Measurements from ENCODE around the gene MAP4K4. TPM values are rescaled to one million over a fixed set of nuclear protein-coding genes. Genes with fewer than 3 reads are reported as not detected.

Gene MAP4K4
- total RNA-seq, 4 donors from 2014 or later, result 40.0 to 85.5 (median 59.5) TPM

DNA sequence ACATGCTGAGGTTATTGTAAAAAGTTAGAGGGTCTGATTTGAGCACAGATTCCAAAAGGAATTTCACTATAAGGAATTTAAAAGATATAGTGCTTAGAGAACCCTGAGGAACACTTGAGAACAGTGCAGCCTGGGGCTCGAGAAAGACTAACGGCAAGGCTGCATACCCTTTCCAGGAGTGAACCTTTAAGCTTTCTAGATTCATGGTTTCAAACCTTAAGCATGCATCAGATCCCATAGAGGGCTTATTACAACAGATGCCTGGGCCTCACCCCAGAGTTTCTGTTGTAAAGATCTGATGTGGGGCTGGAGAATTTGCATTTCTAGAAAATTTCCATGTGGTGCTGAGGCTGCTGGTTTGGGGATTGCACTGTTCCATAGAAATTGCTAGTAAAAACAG lies 203.7 kb downstream of the MAP4K4 start:
- in situ Hi-C loops (cut with MboI; ENCODE audit: low sequenced_read_pairs in 4 of 4) (no loop called here), intact Hi-C loops (cut with DNase I; ENCODE audit: low total_unique reads) (no loop called here)
- H3K9me3 ChIP-seq, result no peaks in the 10 kb centered on the region
- TF ChIP-seq POLR2A (IDR thresholded peaks at IDR 0.05), result no peak
- TF ChIP-seq, protein P1, sequence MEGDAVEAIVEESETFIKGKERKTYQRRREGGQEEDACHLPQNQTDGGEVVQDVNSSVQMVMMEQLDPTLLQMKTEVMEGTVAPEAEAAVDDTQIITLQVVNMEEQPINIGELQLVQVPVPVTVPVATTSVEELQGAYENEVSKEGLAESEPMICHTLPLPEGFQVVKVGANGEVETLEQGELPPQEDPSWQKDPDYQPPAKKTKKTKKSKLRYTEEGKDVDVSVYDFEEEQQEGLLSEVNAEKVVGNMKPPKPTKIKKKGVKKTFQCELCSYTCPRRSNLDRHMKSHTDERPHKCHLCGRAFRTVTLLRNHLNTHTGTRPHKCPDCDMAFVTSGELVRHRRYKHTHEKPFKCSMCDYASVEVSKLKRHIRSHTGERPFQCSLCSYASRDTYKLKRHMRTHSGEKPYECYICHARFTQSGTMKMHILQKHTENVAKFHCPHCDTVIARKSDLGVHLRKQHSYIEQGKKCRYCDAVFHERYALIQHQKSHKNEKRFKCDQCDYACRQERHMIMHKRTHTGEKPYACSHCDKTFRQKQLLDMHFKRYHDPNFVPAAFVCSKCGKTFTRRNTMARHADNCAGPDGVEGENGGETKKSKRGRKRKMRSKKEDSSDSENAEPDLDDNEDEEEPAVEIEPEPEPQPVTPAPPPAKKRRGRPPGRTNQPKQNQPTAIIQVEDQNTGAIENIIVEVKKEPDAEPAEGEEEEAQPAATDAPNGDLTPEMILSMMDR (IDR thresholded peaks at IDR 0.05 in 4 of 5, conservative IDR thresholded peaks at IDR 0.05 in 1 of 5), result no peak
- no peak for DNase-seq
- no peaks in the 10 kb centered on the region for H3K4me1 ChIP-seq
- no peak overlapping the region for H3K4me3 ChIP-seq
- H3K36me3 ChIP-seq, result no peaks in the 10 kb centered on the region
- no peaks in the 10 kb centered on the region for H3K27me3 ChIP-seq
- H3K27ac ChIP-seq, result no peak overlapping the region
- no peak for ATAC-seq

DNA sequence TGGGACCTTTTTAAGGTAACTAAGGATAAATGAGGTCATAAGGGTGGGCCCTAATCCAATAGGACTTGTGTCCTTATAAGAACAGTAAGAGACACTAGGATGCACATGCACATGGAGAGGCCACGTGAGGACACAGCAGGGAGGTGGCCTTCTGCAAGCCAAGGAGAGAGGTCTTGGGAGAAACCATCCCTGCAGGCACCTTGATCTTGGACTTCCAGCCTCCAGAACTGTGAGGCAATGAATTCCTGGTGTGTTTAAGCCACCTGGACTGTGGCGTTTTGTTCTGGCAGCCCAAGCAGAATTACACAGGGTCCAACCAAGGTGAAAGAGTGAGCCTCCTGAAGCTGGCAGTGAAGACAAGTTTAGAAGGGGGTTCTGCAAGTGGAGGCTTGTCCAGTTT lies 204.7 kb downstream of the MAP4K4 start:
- no peak for TF ChIP-seq POLR2A (IDR thresholded peaks at IDR 0.05)
- TF ChIP-seq, protein P1 (IDR thresholded peaks at IDR 0.05 in 4 of 5, conservative IDR thresholded peaks at IDR 0.05 in 1 of 5), result no peak
- ATAC-seq, result no peak
- in situ Hi-C loops (cut with MboI; ENCODE audit: low sequenced_read_pairs in 4 of 4), result no loop called here
- Histone ChIP-seq H3K9me3 (no peaks in the 10 kb centered on the region), H3K27ac (no peak overlapping the region), H3K36me3 (no peaks in the 10 kb centered on the region), H3K4me3 (no peak overlapping the region), H3K27me3 (no peaks in the 10 kb centered on the region), H3K4me1 (no peaks in the 10 kb centered on the region)
- intact Hi-C loops (cut with DNase I; ENCODE audit: low total_unique reads), result no loop called here
- no peak for DNase-seq

DNA sequence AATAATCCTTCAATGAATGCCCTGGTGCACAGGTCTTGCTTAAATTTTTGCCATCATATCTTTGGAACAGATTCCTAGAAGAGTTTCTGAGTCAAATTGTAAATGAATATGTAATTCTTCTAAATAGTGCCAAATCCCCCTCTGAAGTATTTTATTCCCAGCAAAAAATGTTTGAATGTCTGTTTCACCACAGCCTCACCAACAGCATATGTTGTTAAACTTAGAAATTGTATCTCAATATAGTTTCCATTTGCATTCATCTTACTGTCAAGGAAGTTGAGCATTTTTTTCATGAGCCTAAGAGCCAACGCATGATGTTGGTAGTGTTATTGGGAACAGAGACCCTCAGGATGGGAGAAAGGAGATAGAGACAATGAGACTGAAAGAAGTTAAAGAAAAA lies 207.4 kb downstream of the MAP4K4 start:
- intact Hi-C loops (cut with DNase I; ENCODE audit: low total_unique reads), result no loop called here
- H3K36me3 ChIP-seq, result no peaks in the 10 kb centered on the region
- in situ Hi-C loops (cut with MboI; ENCODE audit: low sequenced_read_pairs in 4 of 4), result no loop called here
- no peak for DNase-seq
- TF ChIP-seq, protein P1 (IDR thresholded peaks at IDR 0.05 in 4 of 5, conservative IDR thresholded peaks at IDR 0.05 in 1 of 5), result no peak
- TF ChIP-seq POLR2A (IDR thresholded peaks at IDR 0.05), result no peak
- no peak overlapping the region for H3K27ac ChIP-seq
- H3K4me3 ChIP-seq, result no peak overlapping the region
- H3K4me1 ChIP-seq, result no peaks in the 10 kb centered on the region
- no peaks in the 10 kb centered on the region for H3K27me3 ChIP-seq
- no peak for ATAC-seq
- no peaks in the 10 kb centered on the region for H3K9me3 ChIP-seq

DNA sequence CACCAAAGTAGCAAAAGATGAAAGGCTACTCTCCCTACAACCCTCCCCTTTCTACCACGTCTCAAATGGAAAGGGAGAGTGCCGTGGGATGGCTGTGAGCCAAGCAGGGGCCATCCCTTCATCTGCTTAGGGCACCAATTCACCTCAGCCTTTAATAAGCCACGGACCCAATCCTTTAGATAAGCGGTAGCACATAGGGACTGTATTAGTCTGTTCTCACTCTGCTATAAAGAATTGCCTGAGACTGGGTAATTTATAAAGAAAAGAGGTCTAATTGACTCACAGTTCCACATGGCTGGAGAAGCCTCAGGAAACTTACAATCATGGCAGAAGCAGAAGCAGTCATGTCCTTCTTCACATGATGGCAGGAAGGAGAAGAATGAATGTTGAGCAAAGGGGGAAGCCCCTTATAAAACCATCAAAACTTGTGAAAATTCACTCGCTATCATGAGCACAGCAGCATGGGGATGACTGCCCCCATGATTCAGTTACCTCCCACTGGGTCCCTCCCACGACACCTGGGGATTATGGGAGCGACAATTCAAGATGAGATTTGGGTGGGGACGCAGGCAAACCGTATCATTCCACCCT lies 208.3 kb downstream of the MAP4K4 start:
- Histone ChIP-seq H3K27me3 (no peaks in the 10 kb centered on the region), H3K4me3 (no peak overlapping the region), H3K36me3 (no peaks in the 10 kb centered on the region), H3K4me1 (no peaks in the 10 kb centered on the region), H3K9me3 (no peaks in the 10 kb centered on the region), H3K27ac (no peak overlapping the region)
- TF ChIP-seq, protein P1 (IDR thresholded peaks at IDR 0.05 in 4 of 5, conservative IDR thresholded peaks at IDR 0.05 in 1 of 5), result no peak
- no peak for TF ChIP-seq POLR2A (IDR thresholded peaks at IDR 0.05)
- DNase-seq (no peak), ATAC-seq (no peak)
- intact Hi-C loops (cut with DNase I; ENCODE audit: low total_unique reads) (no loop called here), in situ Hi-C loops (cut with MboI; ENCODE audit: low sequenced_read_pairs in 4 of 4) (no loop called here)

DNA sequence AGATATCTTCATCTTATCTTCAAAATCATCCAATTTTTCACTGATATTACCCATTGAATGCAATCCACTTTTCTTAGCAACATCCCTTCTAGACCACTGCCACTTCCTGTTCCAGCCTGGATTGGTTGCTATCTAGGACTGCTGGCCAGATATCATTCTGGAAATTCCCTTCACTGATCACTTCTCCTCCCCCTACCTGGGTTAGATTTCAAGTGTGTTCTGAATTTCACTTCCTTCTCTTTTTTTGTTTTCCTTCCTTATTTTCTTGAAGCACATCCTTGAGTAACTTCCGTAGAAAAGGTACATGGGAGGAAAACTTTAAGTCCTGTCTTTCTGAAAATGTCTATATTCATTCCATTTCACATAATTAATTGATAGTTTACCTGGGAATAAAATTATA lies 212.3 kb downstream of the MAP4K4 start:
- no peak overlapping the region for H3K27ac ChIP-seq
- H3K9me3 ChIP-seq, result no peaks in the 10 kb centered on the region
- TF ChIP-seq, protein P1 (IDR thresholded peaks at IDR 0.05 in 4 of 5, conservative IDR thresholded peaks at IDR 0.05 in 1 of 5), result no peak
- no peak for TF ChIP-seq POLR2A (IDR thresholded peaks at IDR 0.05)
- no peak for DNase-seq
- no peak for ATAC-seq
- no peaks in the 10 kb centered on the region for H3K27me3 ChIP-seq
- no peak overlapping the region for H3K4me3 ChIP-seq
- H3K4me1 ChIP-seq, result no peaks in the 10 kb centered on the region
- H3K36me3 ChIP-seq, result no peaks in the 10 kb centered on the region
- in situ Hi-C loops (cut with MboI; ENCODE audit: low sequenced_read_pairs in 4 of 4), result no loop called here
- intact Hi-C loops (cut with DNase I; ENCODE audit: low total_unique reads), result no loop called here
